Stimulated activated CD4-positive, alpha-beta T cell treated with anti-CD3 and anti-CD28 coated beads, Interleukin-12 subunit alpha, Interleukin-12 subunit beta, amount 100 ng/mL, for 24 hours (primary cell): ENCODE measurements around the gene LRRN4CL.

ENCODE experiments used
- DNase-seq, 2 experiments: peaks; one replicate each; pipeline ENCODE4 v3.0.0-alpha.2; 2020; ENCODE audit warnings: low read depth in 2 of 2

The LRRN4CL gene

DNA sequence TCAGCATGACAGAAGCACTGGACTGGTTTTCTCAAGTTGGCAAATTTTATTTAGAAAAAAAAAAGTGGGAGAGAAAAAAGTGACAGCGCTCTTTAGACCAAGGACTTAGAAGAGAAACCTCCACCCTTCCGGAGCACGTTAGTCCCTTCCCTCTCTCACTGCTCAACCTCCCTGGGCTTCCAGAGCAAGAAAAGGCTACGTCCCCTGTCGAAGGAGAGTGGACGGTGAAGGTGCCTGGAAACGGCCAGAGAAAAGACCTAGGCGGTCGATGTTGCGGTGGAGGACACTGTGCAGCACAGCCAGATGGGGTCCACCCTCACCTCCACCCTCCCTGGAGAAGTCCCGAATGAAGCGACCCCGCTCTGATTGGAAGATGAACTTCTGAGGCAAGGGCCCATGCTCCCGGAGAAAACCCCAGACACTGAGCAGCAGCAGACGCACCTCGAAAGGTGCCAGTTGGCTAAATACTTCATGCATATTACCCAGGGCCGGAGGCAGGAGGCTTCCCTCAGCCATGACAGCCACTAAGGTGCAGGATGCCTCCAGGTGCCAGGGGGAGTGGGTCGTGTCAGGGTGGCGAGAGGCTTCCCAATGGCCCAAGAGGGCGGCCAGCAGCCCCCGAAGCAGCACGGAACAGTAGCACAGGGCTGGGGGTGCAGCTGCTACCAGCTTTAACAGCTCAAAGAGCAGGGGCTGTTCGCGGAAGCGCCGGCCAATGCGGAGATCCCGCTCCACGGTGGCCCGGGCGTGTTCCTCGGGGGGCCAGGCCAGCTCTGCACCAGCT is 42.3 kb downstream of the LRRN4CL start:
- DNase-seq, result no peak

DNA sequence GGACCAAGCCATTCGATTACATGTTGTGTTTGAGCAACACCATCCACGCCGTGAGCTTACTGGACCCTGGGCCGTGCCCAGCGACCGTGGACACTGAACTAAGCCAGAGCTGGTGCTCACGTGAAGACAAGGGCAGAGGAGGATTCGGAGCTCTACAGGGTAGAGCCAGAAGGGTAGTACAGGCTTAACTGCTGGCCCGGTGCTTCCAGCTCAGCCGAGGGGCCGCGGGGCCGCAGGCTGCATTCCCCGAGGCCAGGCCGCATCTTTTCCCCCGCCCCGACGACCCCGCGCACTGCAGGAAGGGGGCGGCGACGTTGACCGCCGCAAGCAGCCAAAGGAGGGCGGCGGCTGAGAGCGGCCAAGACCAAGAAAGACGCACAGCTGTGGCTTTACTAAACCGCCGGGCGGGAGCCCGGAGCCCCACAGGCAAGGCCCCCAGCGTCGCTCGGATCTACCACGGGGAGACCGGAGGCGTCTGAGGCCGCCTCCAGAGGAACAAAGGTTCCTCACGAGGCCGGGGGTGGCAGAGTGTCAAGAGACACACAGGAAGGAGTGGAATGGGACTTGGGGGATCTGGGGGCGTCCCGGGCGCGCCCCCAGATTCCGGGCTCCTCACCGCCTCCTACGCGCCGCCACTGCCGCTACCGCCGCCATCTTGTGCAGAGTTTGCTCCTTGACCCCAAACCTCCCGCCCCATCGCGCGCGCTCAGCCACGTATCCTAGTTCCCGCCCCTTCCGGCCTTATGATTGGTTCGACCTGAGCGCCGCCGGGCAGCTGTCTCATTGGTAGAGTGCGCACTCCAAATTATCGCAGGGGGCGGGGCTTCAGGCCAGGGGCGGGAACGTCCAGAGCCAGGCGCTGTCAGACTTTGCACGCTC is 43.1 kb downstream of the LRRN4CL start, which contains the start of gene GANAB:
GANAB (minus strand) TSS at position 668 of the 879 bp plus-strand sequence; CDS start at position 654, 14 bp downstream.
- DNase-seq, result peak; percentile 99 to 100

DNA sequence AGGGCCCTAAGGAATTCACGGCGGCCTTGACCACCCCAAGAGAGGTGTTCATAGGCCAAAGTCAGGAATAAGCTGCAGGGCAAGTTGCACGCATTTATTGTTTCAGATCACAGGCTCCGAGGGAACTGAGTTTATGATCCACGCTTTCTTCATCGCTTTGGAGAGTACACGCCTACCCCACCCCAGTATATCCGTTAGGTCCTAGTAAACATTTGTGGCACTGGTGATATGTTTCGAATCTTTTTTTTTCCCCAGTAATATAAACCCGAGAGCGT is 43.7 kb downstream of the LRRN4CL start:
- no peak for DNase-seq

DNA sequence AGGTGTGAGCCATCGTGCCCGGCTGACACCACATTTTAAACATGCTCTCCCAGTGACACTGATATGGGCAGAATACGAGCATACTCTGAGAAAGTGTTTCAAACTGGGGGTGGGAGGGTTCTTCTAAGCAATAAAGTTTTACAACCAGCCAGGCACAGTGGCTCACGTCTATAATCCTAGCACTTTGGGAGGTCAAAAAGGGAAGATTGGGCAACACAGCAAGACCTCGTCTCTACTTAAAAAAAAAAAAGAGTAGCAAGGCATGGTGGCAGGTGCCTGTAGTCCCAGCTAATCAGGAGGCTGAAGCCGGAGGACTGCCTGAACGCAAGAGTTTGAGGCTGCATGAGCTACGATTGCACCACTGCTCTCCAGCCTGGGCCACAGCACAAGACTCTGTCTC is 45.1 kb downstream of the LRRN4CL start:
- DNase-seq, result no peak
